Testis (tissue), 3 donors: ENCODE measurements around the gene WFS1. TPM values are rescaled to one million over a fixed set of nuclear protein-coding genes. Genes with fewer than 3 reads are reported as not detected.

Experiments
- DNase-seq: peaks from one replicate; pipeline ENCODE4 v3.0.0-alpha.2; 2019
- H3K27ac ChIP-seq, 2 donors: fragments of 200-600 bp; sonication (generic); one replicate each; pipeline ENCODE4 v1.5.1; 2019
- H3K27me3 ChIP-seq: fragments of 200-600 bp; sonication (generic); one replicate; pipeline ENCODE4 v1.5.1; 2019
- H3K36me3 ChIP-seq: fragments of 200-600 bp; sonication (generic); one replicate; pipeline ENCODE4 v1.5.1; 2017; ENCODE audit warnings: low read depth; ENCODE audit errors: missing control alignments
- H3K4me1 ChIP-seq: fragments of 200-600 bp; sonication (generic); one replicate; pipeline ENCODE4 v1.5.1; 2019
- H3K4me3 ChIP-seq, 2 donors: fragments of 200-600 bp; sonication (generic); one replicate each; pipeline ENCODE4 v1.5.1; 2017 to 2019
- H3K9me3 ChIP-seq: fragments of 200-600 bp; sonication (generic); one replicate; pipeline ENCODE4 v1.5.1; 2017
- POLR2A ChIP-seq: fragments of 450-650 bp; IDR thresholded peaks from one replicate; pipeline ENCODE4 v1.6.1; 2017; ENCODE audit warnings: antibody characterized with exemption, mild to moderate bottlenecking, moderate library complexity
- WGBS, 2 donors: methylation state at CpG; one replicate each; pipeline ENCODE4 v1.1.5; 2018; 5-methylcytosine and 5-hydroxymethylcytosine counted together
- intact Hi-C: fragments of 100-400 bp; cut with DNase I; formaldehyde crosslinking; loops from one replicate; pipeline ENCODE4 v1.15.1; 2023; ENCODE audit warnings: low total_unique reads
- polyA plus RNA-seq: library from polyadenylated mRNA; stranded (reverse); fragments of 350-450 nt; fragmentation: Illumina TruSeq; extraction: RNeasy Lipid Tissue Mini Kit (QIAGEN cat#74804); gene quantifications from one replicate; pipeline ENCODE4 v1.2.3, GENCODE V29; 2014; ENCODE audit warnings: low read depth, low replicate concordance; ENCODE audit not compliant: insufficient read depth
- total RNA-seq, 2 donors: library from RNA; depleted of rRNA; stranded (reverse); fragments of >200 nt; gene quantifications; one replicate each; pipeline ENCODE4 v1.2.3, GENCODE V29; 2016
- TF ChIP-seq, protein P1 (sequence below), 3 experiments: fragments of 450-650 bp in 2 of 3; fragments of 200-600 bp in 1 of 3; sonication (generic) in 1 of 3; IDR thresholded peaks; one replicate each; pipeline ENCODE4 v1.5.1; 2016 to 2019; ENCODE audit warnings: antibody characterized with exemption in 3 of 3, mild to moderate bottlenecking in 2 of 3, moderate library complexity in 1 of 3

Gene WFS1
- total and polyA plus RNA-seq, 3 donors from 2014 or later = 80.4 to 202 (median 124) TPM

DNA sequence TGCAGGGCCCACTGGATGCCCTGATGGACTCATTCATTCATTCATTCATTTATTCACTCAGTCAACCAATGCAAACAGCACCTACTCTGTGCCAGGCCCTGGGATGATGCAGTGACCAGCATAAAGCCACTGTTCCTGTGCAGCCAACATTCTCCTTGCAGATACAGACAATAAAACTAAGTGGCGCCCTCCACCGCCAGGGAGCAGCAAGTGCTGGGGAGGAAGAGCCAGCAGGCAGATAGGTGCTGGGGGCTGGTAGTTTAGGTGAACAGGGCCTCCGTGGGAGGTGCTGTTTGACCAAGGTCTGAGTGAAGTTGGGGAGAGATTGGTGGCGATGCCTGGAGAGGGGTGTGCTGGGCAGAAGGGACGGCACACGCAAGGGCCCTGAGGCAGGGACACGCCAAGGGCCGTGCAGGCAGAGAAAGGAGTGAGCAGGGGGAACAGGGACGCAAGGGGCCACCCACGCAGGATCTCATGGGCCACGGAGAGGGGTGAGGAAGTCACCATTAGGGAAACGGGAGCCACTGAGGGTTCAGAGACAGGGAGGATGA is 65.5 kb downstream of the WFS1 start:
- H3K9me3 ChIP-seq = no peaks in the 10 kb centered on the region
- H3K36me3 ChIP-seq = no peaks in the 10 kb centered on the region
- intact Hi-C loops = loop anchor here (10.0 kb wide), 1 partner anchor 210 kb away; no protein-coding TSS in a partner anchor
- no peaks in the 10 kb centered on the region for H3K4me1 ChIP-seq
- TF ChIP-seq, protein P1, sequence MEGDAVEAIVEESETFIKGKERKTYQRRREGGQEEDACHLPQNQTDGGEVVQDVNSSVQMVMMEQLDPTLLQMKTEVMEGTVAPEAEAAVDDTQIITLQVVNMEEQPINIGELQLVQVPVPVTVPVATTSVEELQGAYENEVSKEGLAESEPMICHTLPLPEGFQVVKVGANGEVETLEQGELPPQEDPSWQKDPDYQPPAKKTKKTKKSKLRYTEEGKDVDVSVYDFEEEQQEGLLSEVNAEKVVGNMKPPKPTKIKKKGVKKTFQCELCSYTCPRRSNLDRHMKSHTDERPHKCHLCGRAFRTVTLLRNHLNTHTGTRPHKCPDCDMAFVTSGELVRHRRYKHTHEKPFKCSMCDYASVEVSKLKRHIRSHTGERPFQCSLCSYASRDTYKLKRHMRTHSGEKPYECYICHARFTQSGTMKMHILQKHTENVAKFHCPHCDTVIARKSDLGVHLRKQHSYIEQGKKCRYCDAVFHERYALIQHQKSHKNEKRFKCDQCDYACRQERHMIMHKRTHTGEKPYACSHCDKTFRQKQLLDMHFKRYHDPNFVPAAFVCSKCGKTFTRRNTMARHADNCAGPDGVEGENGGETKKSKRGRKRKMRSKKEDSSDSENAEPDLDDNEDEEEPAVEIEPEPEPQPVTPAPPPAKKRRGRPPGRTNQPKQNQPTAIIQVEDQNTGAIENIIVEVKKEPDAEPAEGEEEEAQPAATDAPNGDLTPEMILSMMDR (IDR thresholded peaks at IDR 0.05) = no peak
- no peak for TF ChIP-seq POLR2A
- 78 to 79% methylated on average over 12 of the region's 12 CpGs for WGBS, 2 donors
- H3K27ac ChIP-seq = no peak overlapping the region
- no peaks in the 10 kb centered on the region for H3K27me3 ChIP-seq
- no peak for DNase-seq
- H3K4me3 ChIP-seq = no peak overlapping the region

DNA sequence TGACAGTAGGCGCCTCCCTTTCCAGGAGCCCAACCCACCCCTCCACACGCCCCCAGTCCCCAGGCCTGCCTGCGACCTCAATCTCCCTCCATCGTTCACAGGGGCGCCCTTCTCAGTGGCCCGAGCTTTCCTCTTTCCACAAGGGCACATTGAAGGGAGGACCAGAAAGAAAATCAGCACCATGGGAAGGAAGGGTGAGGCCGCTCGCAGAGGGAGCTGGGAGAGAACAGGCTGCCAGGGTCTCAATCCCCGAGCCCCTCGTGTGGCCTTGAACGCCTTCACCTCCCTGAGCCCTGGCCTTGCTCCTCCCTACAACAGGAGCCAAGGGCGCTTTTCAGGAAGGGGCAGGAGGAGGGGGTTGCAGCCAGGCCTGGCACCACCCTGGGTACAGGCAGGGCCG is 66.5 kb downstream of the WFS1 start:
- Histone ChIP-seq H3K9me3 (no peaks in the 10 kb centered on the region), H3K4me1 (no peaks in the 10 kb centered on the region), H3K36me3 (no peaks in the 10 kb centered on the region), H3K27me3 (no peaks in the 10 kb centered on the region), H3K4me3 (no peak overlapping the region), H3K27ac (no peak overlapping the region)
- no peak for TF ChIP-seq POLR2A
- TF ChIP-seq, protein P1 (IDR thresholded peaks at IDR 0.05) = no peak
- intact Hi-C loops = loop anchor here (10.0 kb wide), 1 partner anchor 209 kb away; no protein-coding TSS in a partner anchor
- no peak for DNase-seq
- WGBS, 2 donors = 77 to 78% methylated on average over 13 of the region's 13 CpGs

DNA sequence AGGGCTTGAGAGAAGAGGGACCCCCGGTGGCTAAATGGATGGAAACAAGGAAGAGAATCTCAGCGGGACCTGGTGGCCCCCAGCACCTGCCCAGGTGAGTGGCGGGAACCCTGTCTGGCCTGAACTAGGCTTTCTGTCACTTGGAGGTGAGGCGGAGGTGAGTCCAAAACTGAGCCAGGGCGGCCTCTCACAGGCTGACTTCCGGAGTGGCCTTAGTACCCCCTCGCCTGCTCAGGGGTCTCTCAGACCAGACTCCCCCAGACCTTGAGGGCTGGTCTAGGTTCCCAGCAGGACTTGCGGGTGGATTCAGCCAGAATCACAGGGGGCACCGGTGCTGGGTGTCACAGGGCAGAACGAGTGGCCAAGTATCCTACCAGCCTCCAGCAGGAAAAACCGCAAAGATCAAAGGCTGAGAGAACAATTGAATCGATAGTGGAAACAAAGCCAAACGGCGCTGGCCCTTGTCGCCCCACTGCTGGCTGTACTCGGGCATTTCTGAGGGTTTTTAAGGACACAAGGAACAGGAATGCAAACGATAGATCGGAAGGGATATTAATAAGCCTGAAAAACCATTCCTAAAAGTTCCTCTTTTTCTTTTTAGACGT is 67.8 kb downstream of the WFS1 start:
- H3K27ac ChIP-seq = no peak overlapping the region
- TF ChIP-seq, protein P1 (IDR thresholded peaks at IDR 0.05) = no peak
- no peak for TF ChIP-seq POLR2A
- no peak overlapping the region for H3K4me3 ChIP-seq
- intact Hi-C loops = loop anchor here (10.0 kb wide), 1 partner anchor 207 kb away; no protein-coding TSS in a partner anchor
- no peaks in the 10 kb centered on the region for H3K27me3 ChIP-seq
- 57 to 65% methylated on average over 16 to 18 of the region's 19 CpGs for WGBS, 2 donors
- H3K9me3 ChIP-seq = no peaks in the 10 kb centered on the region
- H3K36me3 ChIP-seq = no peaks in the 10 kb centered on the region
- no peaks in the 10 kb centered on the region for H3K4me1 ChIP-seq
- no peak for DNase-seq

DNA sequence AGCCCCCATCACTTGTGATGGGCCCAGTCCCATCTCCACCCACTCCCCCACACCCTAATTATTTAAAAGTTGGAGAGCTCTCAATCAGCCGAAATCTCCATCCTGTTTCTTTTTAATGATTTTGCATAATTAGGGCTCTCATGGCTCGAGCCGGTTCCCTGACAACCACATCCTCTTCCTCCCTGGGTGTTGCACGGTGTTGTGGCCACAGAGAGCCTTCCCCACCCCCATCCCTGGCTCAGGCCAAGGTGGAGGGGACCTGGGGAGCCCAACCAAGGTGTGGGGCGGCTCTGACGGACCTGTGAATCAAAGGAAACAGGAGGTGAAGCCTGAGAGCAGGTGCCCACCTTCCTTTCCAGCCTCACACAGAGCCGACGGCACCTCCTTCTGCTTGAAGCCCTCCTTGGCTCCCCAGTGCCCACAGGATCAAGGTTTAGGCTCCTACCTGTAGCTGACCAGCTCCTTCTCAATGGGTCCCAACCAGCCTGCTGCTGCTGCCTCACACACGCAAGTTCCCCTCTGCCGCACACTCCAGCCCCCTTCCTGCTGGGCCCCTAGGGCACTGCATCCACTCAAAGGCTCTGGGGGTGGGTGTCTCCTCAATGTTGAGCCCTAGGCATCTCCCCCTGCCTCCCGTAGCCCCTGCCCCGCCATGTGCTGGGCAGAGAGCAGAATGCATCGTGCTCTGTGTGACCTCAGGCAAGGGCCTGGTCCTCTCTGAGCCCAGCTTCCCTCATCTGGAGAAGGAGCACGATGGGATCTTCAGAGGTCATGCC is 68.7 kb downstream of the WFS1 start:
- no peaks in the 10 kb centered on the region for H3K27me3 ChIP-seq
- H3K27ac ChIP-seq = no peak overlapping the region
- DNase-seq = no peak
- TF ChIP-seq, protein P1 (IDR thresholded peaks at IDR 0.05) = no peak
- no peak for TF ChIP-seq POLR2A
- H3K4me1 ChIP-seq = no peaks in the 10 kb centered on the region
- H3K4me3 ChIP-seq = no peak overlapping the region
- intact Hi-C loops = loop anchor here (10.0 kb wide), 1 partner anchor 206 kb away; no protein-coding TSS in a partner anchor
- WGBS, 2 donors = 79 to 89% methylated on average over 14 of the region's 14 CpGs
- H3K36me3 ChIP-seq = no peaks in the 10 kb centered on the region
- H3K9me3 ChIP-seq = no peaks in the 10 kb centered on the region
